GM19238 (cell line): Measurements from ENCODE around the gene U2AF2.

ENCODE experiments used
- DNase-seq: peaks from one replicate; pipeline ENCODE4 v3.0.0; 2011; ENCODE audit warnings: low spot score; ENCODE audit not compliant: insufficient read length

The U2AF2 gene

DNA sequence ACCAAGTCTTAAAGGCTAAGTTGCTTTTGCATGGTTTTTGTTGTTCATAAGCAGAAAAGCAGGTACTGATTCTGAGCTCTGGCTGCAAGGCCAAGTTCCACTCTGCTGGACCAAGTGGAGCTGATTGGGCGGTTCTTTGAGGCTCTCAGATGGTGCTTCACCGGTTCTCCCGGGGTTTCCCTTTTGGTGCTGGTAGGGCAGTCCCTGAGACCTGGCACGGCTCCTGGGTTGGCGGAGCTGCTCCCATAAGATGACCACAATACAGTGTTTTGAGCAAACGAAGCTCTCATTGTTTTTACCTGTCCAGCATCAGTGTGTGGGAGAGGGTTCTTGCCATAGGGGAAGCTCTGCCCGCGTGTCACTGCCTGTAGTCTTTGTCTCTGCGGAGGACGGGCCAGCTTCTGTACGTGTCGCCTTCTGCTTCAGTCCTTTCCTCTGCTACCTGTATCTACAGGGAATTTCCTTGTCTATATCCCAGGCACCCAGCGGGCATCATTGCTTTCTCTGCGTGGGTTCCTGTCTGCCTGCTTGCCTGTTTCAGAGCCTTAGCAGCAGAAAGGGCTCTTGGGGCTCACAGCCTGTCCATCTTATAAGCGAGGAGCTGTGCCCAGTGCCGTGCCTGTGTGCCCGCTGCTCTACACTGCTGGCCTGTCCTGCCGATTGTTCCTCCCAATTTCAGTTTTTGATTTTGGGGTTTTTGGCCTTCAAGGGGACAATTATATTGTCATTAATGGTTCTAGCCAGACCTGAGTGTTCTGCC, 2.3 kb downstream of the U2AF2 start:
- DNase-seq, result no peak

GRCh38 chr19:55658846-55659459, 4.1 kb downstream of the U2AF2 start:
- DNase-seq, result no peak

GRCh38 chr19:55659822-55660221, 5.0 kb downstream of the U2AF2 start:
- no peak for DNase-seq

DNA sequence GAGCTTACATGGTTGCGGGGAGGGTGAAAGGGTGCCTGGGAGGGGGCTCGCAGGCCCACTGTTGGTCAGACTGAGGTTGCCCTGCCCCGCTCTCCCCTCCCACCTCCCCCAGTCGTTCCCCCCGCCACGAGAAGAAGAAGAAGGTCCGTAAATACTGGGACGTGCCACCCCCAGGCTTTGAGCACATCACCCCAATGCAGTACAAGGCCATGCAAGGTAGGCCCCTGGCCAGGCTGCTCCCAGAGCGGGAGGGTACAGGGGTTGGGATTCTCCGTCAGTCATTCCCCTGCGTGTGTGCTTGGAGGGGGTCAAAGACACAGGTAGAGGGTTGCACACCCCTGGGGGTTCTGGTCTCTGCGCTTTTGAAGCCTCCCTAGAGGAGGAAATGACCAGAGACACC, 5.6 kb downstream of the U2AF2 start:
- no peak for DNase-seq

DNA sequence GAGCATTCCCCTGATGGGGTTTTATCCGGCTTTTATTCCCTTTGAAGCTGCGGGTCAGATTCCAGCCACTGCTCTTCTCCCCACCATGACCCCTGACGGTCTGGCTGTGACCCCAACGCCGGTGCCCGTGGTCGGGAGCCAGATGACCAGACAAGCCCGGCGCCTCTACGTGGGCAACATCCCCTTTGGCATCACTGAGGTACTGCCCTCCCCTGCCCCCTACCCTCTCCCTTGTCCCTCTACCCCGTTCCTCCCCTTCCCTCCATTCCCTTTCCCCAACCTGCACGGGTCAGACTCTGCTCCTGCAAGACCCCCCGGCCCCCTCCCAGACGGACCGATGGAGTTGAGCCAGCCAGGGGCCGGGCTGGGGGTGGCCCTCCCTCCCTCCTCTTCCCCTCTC, 6.2 kb downstream of the U2AF2 start:
- DNase-seq, result no peak

DNA sequence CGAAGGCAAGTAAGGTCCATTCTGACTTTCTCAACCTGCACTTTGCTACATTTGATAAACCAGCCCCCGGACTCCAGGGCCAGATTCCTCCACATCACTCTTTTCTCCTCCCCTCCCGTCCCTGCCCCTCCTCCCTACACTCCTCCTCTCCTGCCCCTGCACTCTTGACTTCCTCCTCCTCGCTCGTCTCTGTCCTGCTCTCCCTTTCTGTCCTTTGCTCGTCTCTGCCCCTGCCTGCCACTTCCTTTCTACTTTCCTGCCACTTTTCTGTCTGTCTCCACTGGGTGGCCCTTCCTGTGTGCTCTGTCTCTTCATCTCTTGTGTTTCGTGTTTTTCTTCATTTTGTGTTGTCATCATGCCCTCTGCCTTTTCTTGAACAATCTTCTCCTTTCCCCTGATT, 7.0 kb downstream of the U2AF2 start:
- DNase-seq, result no peak

DNA sequence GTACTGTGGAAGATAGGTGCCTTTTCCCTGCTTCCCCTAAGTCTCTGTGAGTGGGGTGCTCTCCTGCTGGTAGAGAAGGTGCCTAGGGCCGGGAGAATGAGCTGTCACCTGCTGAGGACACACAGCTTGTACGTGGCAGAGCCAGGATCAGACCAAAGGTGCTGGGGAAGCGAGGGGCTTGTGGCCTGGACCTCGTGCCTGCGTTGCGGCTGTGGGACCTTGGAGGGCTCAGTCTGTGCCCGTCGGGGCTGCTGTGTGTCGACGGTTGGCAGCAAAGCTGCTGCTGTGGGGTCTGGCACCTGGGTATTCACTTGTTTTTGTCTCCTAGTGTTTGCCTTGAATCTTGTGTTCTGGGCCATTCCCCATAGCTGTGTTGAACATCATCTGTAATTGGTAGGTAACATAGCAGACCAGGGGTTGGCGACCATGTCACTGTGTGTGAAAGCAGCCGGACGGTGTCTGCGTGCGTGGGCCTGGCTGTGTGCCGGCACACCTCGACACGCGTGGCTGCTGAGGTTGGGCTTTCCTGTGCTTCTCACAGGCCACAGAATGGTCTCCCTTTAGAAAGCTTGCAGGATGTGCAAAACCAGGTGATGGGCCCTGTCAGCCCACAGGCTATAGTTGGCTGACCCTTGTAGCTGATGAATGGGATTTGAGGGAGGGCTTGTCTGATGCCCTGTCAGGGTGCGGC, 9.2 kb downstream of the U2AF2 start:
- no peak for DNase-seq

- no peak for DNase-seq
Observed at GRCh38 chr19:55666343-55667005, 11.6 kb downstream of the U2AF2 start.

DNA sequence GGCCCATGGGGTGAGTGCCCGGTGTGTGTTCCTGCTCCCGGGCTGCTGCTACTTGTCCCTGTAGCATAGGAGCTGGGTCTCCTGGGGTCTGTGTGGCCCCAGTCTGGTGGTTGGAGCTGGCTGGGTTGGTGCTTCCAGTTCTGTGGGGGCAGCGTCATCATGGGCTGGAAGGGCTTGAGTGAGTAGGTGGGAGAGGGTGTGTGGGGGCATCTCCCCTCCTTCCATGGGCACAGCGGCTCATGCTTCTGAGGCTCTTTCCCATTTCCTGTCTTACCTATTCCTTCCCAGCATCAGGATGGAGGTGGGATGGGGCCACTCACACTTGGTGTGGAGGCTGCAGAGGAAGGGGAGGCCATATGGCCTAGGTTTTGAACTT, 12.2 kb downstream of the U2AF2 start:
- no peak for DNase-seq

- no peak for DNase-seq
Observed at GRCh38 chr19:55667511-55667910, 12.7 kb downstream of the U2AF2 start.

- no peak for DNase-seq
Observed at GRCh38 chr19:55667958-55668357, 13.1 kb downstream of the U2AF2 start.

- no peak for DNase-seq
Observed at GRCh38 chr19:55668603-55669348, 13.9 kb downstream of the U2AF2 start.

DNA sequence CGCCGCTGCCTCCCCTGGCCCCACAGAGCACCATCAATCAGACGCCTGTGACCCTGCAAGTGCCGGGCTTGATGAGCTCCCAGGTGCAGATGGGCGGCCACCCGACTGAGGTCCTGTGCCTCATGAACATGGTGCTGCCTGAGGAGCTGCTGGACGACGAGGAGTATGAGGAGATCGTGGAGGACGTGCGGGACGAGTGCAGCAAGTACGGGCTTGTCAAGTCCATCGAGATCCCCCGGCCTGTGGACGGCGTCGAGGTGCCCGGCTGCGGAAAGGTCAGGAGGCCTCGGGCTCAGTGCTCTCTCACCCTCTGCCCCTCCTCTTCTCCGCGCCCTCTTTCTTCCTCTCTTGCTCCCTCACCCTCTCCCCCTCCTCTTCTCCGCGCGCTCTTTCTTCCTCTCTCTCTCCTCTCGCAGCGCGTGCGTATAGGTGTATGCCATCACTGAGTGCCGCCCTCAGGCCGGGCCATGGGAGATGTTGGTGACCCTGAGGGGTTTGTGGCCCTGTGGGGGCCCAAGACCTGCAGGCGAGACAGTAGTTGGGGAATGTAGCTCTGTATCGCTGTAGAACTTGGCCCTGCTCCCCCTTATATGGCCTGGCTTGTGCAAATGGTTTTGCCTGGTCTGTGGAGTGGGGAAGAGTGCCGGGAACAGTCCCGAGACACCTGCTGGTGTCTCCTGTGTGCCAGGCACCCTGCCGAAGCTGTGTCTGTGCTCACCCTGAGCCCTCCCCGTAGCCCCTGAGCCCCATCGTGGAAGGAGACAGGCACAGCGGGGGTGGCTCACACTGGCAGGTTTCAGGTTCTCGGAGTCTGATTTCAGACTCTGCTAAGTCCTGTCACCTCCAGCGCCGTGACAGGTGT, 14.8 kb downstream of the U2AF2 start:
- no peak for DNase-seq

DNA sequence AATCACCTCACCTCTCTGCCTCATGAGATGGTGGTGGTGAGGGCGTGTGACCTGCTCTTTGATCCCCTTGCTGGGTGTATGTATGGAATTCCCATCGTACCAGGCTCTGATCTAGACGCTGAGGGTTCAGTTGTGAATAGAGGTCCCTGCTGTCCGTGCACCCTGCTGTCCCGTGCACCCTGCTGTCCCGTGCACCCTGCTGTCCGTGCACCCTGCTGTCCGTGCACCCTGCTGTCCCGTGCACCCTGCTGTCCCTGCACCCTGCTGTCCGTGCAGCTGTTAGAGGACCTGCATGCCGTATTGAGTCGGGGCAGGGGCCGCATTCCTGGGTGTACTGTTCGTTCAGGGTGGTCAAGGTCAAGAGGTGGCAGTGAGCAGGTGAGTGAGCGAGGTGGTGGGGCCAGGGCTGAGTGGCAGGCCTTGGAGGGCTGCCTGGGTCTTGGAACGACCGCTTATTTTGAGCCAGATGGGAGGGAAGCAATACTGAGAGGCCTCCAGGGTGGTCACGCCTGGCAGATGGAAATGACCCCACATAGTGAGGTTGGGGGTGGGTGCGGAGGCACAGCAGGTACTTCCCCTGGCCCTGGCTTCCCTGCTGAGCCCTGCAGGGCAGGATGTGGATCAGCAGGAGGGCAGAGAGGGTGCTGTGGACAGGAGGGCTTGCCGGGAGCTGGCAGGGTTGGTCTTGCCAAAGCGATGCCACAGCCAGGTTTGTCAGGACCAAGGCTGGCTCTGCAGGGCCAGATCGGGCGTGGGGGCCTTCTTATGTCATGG, 15.6 kb downstream of the U2AF2 start:
- DNase-seq, result no peak

DNA sequence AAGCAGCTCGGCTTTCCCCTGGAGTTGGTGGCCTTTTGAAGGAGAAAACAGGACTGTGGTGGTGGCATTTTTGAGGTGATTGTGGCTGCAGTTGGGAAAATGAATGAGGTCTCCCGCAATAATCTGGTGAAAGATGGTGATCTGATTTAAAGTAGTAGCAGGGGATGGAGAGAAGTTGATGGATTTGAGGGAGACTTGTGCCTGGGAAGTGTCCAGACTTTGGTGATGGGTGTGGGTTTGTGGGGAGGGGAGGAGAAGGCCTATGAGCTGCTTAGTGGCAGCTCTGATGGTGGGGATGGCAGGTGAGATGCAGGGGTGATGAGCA, 16.2 kb downstream of the U2AF2 start:
- no peak for DNase-seq

DNA sequence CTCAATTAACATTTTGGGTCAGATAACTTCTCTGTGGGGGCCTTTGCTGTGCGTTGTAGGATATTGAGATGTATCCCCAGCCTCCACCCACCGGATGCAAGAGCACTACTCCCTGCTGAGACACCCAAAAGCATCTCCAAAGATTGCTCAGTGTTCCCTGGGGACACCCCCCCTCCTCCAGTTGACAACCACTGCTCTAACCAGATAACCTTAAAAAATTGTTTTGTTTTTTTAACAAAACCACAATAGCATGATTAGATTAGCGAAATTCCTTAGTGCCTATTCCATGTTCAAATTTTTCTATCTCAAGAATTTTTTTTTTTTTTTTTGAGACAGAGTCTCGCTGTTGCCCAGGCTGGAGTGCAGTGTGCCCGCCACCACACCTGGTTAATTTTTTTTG, 17.6 kb downstream of the U2AF2 start:
- DNase-seq, result no peak

DNA sequence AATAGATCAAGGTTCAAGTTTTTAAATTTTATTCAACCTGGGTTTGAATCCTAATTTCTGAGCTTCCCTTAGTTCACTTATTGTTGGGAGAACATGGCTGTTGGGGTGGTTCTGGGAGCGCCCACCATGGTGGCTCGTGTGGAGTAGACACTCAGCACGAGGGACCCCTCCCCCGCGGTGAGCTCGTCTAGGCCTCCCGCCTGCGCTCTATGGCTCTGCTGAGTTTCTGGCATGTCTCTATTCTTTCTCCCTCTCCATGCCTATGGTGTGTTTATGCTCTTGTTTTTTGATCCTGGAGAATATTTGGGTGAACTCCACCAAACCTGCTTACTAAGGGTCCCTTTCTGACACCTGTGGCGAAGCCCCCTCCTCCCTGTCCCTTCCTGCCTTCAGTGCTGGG, 18.6 kb downstream of the U2AF2 start:
- no peak for DNase-seq

DNA sequence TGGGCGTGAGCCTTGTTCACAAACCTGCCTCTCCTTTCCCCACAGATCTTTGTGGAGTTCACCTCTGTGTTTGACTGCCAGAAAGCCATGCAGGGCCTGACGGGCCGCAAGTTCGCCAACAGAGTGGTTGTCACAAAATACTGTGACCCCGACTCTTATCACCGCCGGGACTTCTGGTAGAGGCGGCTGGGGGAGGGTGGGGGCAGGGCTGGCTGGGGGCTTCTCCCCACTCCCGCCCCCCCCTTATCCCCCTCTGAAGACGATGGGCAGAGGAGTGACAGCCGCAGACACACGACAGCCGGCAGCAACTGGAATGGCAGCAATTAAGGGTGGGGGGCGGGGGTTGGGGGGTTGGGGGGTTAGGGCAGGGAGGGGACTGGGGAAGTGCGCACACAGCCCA, 19.1 kb downstream of the U2AF2 start:
- DNase-seq, result no peak

GRCh38 chr19:55674459-55674840, 19.6 kb downstream of the U2AF2 start:
- no peak for DNase-seq
